GM18951 (cell line): ENCODE results near the gene CALML3.

ENCODE experiments used
- POLR2A ChIP-seq: IDR thresholded peaks from 4 replicates; pipeline ENCODE4 v1.6.1; 2011; ENCODE audit warnings: mild to moderate bottlenecking; ENCODE audit not compliant: insufficient read length, insufficient read depth; ENCODE audit errors: extremely low read depth
- in situ Hi-C: fragments of 300-500 bp; cut with MboI; formaldehyde crosslinking; loops from one replicate; pipeline ENCODE4 v1.12.0; 2022; ENCODE audit warnings: low sequenced_read_pairs, mixed read lengths, inconsistent platforms; ENCODE audit not compliant: unreplicated experiment

CALML3 gene

DNA sequence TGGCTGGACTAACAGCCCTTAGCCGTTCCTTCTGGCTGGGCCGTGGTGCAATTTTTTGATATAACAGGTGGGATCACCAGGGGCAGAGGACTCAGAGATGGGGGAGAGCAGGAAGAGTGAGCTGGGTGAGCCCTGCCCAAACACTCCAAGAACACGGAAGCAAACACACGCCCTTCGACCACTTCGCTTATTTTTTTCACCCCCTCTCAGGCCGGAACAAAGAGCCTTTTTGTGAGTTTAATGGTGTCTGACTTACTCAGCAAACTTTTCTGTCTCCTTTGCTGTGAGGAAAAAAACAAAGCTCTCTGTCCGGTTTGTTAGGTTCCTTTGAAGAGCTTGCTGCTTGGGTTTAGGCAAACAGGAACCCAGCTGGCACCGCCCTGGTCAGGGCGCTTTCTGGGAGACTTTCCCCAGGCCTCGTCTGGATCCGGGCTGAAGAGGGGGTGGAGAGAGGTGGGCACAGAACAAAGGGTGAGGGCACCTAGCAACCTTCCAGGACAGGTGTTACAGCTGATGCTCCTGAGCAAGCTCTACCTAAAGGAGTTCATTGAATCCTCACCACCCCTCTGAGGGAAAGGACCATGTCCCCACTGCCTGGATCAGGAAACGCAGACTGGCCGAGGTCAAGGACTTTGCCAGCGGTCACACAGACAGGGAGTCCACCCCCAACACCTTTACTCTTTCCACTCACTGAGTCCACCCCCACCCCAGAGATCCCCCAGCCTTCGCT, 23.3 kb downstream of the CALML3 start:
- no peak for TF ChIP-seq POLR2A
- in situ Hi-C loops, result no loop called here

DNA sequence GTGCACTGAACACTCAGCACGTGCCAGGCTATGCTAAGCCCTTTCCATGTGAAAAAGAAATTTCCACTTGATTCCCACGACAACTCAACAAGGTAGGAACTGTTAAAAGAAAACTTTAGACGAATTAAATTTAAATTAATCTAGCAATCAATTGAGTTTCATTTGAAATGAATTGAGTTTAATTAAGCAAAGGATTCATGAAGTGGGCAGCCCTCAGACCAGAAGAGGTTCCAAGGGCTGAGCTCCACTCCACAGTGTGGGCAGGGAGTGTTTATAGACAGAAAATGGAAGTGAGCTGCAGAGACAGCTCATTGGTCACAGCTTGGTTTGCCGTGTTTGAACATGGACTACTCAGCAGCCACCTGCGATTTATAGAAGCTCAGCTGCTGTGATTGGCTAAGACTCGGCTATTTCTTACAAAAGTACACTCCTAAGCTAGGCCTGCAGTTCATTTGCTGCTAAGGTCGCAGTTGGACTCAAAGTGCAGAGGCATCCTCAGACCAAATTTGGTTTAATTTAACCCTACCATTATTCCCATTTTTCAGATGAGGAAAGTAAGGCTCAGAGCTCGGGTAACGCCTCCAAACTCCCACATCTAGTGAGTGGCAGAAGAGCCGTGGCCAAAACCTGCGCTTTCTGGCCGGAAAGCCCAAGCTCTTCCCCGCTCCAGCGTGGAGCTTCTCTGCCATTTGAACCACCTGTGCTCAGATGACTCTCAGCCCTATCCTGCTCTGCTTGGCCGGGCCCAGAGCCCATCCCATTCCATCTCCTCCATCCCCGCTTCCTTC, 24.9 kb downstream of the CALML3 start:
- TF ChIP-seq POLR2A, result no peak
- in situ Hi-C loops, result no loop called here

DNA sequence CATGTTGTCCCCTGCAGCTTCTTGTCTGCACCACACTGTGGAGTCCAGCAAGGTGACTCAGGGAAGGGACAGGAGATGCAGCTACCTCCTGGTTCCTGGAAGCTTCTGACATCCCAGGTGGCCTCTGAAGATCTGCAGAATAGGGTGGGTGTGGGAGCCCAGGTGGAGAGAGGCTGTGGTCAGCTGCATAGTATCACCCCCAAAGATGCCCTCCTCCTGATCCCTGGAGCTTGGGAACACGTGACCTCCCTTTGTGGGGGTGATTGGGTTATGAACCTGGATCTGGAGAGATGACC, 25.4 kb downstream of the CALML3 start:
- in situ Hi-C loops, result no loop called here
- TF ChIP-seq POLR2A, result no peak

DNA sequence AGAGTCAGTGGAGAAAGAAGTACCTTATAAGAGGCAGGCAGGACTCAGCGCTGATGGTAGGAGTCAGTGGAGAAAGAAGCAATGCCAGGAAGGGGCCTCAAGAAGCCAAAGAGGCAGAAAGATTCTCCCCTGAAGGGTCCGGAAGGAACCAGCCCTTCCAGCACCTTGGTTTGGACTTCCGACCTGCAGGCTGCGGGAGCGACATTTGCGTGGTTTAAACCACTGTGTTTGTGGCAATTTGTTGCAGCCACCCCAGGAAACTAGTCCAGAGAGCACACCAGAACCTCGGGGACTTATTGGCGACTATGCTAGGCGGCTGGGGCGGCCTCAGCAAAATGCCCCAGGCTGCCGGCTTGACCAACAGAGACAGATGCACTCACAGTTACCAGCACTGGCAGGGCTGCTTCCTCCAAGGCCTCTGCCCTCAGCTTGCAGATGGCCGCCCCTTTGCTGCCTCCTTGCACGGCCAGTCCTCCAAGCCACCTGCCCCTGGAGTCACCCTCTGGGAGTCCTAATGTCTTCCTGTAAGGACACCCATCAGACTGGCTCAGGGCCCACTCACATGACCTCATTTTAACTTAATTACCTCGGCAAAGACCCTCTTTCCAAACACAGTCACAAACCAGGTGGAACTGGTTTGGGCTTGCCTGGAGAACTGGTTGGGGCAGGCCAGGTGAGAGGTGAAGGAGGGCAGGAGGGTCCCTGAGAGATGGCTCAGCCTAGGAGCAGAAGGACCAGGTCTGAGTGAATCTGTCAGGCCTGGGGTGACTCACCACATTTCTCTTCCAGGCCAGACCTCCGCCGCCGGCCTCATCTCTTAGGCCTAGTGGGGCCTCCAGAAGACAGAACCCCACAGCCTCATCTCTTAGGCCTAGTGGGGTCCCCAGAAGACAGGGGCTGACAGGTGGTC, 26.1 kb downstream of the CALML3 start:
- in situ Hi-C loops, result no loop called here

DNA sequence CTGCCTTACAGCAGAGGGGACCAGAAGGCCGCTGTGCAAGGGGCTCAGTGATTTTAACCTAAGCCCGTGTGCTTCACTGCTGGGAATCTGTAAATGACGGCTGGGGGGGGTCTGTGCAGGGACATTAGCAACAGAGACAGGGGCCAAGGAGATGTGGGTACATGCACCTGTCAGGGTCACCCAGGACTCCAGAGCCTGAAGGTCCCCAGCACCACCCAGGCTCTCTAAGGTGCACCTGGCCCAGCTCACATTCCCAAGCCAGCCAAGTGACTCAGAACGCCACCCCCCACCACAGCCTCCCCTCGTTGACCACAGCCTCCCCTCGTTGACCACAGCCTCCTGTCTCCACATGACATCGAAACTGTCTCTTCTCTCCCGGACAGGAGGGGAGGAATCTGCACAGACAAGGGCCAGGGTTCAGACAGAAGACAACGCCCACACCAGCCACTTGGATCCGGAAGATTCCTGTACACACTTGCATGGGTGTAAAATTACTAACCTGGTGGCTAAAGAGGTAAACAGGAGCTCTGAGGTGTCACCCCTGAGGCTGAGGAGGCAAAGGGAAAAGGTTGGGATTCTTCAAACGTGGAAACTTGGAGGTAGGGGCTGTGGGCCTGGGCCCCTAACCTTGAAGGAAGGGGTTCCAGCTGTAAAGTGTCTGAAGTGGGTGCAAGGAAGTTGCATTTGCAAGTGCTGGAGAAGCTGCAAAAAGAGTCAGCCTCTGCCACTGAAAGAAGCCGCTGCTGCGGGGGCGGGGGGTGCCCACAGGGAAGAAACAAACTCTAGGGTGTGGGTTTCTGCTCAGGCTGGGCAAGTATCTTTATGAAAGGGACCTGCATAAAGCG, 27.0 kb downstream of the CALML3 start:
- no peak for TF ChIP-seq POLR2A
- in situ Hi-C loops, result no loop called here

More for the DNA sequence above, 26.1 kb downstream of the CALML3 start:
- no peak for TF ChIP-seq POLR2A

DNA sequence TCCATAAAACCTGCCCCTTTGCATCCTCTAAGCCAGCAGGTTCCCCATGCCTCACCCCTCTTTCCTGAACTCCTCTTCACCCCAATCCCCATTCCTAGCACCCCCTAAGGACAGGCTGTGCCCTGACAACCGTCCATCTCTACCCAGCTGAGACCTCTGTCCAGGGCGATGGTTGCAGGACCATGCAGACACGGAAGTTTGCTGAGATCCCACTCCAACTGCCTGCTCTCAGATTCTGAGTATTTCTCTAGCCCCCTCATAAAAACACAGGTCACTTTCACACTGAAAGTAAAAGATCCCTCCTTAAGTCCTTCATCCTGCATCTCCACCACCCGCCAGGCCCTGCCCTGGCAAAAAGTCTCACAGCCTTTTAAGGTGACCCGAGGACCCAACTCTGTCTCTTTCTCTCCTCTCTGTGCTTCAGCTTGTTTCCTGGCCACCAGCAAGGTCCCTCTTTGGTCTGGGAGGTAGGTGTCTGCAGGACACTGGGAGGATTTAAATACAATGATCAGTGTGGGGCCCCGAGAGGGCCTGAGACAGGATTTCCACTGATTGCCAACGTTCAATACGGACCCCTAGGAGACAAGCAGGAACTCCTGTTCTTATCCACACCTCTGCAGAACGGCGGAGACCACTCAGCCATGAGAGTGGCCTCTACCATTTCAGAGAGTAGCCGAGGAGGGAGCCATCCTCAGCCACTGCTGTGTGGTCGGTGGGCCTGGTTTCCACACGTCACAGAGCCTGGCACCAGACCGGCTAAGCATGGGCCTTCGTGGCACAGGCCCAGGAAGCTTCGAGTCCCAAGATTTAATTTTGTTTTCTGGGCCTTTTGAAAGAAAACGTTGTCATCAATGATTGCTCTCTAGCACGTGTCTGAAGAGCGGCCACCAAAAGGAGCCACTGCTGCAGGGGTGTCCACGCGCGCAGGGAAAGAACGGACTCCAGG, 27.9 kb downstream of the CALML3 start:
- in situ Hi-C loops, result no loop called here

DNA sequence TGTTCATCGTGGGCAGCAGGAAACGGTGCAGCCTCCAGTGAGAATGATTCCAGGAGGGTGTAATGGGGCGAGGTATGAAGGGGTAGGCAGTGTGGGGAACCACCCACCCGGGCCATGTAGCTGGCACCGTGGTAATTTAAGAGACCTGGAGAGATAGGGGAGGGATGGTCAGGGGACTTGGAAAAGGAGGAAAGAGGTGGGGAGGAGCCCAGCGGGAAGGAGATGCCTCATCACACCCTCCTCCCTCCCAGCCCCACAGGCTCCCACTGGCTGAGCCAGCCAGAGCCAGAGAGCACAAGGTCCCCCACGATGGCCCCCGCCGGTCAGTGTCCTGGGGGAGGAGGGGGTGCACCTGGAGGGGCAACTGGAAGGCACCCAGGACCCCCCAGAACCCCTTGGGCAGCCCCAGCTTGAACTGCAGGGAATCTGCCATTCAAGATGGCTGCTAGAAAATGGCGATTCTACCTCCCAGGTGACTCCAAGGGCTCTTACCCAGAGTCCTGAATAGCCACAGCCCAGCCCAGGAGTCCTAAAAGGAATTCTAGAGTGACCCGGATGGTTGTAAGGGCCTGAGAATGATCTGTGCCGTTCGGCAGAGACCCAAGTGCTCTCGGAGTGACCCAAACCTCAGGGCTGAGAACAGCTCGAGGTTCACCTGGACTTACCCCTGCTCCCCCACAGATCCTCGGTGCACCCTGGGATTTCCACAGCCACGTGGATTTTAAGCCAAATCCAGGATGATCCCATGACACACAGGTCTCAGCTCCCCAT, 28.8 kb downstream of the CALML3 start:
- in situ Hi-C loops, result no loop called here
- TF ChIP-seq POLR2A, result no peak

More for the DNA sequence above, 27.9 kb downstream of the CALML3 start:
- TF ChIP-seq POLR2A, result no peak

DNA sequence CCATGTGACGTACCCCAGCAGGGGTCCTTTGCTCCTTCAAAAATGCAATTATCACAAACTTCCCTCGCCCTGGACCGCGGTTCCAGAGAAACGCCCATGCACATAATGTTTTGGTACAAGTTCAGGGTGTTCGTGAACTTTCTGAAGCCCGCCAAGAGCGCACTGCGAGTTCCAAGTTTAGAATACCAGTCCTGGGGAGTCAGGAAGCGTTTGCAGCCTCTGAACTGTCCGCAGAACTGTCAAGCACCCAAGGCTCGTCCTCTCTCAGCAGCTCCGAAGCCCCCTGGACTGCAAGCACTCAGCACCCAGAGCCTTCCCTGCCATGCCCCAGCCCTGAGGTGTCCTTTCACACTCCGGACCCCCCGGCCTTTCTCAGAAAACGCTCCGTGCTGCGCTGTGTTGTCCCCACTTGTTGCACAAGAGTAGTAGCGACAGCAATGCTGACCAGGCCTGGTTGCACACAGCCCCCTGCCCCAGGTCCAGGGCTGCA, 30.3 kb downstream of the CALML3 start:
- in situ Hi-C loops, result no loop called here
- no peak for TF ChIP-seq POLR2A

DNA sequence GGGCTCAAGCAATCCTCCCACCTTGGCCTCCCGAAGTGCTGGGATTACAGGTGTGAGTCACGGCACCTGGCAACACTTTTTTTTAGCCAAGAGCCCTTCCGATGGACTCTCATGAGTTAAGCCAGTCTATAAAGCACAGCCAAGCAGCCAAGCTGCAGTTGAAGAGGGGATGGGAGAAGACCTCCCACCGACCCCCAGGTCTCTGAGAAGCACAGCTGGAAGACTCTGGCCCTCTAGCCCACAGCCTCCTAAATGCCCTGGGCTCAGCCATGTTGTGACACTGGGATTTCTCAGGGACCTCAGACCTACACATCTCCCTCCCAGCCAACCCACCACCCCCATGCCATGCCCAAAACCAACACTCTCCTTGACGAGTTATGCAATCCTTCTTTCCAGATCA, 31.1 kb downstream of the CALML3 start:
- TF ChIP-seq POLR2A, result no peak
- in situ Hi-C loops, result no loop called here

DNA sequence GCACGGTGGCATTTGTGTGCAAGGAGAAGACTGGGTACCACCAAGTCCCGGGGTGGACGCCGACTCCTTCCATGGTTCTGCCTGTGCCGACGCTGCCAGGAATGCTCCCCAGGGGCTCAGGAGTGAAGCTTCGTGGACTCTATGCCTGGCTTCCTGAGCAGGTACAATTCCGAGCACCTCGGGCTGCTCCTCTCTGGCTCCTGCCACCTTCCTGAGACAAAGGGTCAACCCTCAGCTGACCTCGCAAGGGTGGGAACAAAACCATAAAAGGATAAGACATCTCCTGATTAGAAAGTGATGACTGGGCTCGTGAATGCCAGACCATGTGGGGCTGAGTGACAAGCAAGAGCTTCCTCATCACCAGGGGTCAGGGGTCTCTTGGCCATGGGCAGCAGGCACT, 31.8 kb downstream of the CALML3 start:
- in situ Hi-C loops, result no loop called here
- TF ChIP-seq POLR2A, result no peak
